HG03571 (cell line): ENCODE results near the gene SEMA4C.
A peak's percentile ranks its signal among the peaks of the same experiment; 100 is the strongest.
"Not testable (repeated sequence)": the region's sequence is repeated elsewhere in the genome, so short reads cannot be mapped to it uniquely, and the experiment has no call there.

Source experiments
- ATAC-seq: cut with Tn5 transposase; IDR thresholded peaks from one replicate; pipeline ENCODE4 v1.9.1; 2021; ENCODE audit not compliant: unreplicated experiment

The SEMA4C gene

GRCh38 chr2:96866986-96867755, 2.7 kb downstream of the SEMA4C start:
- ATAC-seq: no peak

DNA sequence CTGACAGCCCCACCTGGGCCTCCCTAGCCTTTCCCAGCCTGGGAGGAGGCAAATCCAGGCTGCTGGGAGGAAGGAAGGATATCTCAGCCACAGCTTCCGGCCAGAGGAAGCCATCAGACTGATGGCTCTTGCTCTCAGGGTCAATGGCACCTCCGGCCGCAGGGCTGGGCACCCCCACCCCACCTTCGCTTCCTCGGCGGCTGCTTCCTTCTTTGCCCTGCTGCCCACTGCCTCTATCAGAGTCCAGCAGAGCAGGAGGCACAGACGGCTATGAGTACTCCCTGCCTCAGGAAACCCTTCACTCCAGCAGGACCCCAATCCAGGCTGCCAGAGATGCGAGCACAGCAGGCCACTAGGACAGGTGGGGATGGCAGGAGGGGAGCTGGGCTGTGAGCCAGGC, 3.3 kb downstream of the SEMA4C start:
- no peak for ATAC-seq

DNA sequence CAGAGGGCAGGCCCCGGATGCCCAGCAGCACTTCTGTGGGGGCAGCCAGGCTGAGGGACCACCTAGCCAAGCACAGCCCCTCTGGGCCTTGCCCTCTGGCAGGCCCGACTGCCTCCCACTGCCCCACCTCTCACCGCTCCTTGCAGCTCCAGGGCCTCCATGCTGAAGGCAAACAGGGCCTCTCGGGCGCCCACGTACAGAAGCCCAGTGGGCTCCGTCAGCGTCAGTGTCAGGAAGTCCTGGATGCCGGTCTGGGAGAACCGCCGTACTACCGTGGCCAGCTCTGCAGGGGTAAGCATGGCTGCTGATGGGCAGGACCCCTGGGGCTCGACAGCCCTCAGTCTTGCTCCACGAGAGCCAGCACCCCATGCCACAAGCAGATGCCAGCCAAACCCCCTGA, 3.7 kb downstream of the SEMA4C start:
- no peak for ATAC-seq

- no peak for ATAC-seq
Measured at GRCh38 chr2:96865654-96866053, 4.2 kb downstream of the SEMA4C start.

DNA sequence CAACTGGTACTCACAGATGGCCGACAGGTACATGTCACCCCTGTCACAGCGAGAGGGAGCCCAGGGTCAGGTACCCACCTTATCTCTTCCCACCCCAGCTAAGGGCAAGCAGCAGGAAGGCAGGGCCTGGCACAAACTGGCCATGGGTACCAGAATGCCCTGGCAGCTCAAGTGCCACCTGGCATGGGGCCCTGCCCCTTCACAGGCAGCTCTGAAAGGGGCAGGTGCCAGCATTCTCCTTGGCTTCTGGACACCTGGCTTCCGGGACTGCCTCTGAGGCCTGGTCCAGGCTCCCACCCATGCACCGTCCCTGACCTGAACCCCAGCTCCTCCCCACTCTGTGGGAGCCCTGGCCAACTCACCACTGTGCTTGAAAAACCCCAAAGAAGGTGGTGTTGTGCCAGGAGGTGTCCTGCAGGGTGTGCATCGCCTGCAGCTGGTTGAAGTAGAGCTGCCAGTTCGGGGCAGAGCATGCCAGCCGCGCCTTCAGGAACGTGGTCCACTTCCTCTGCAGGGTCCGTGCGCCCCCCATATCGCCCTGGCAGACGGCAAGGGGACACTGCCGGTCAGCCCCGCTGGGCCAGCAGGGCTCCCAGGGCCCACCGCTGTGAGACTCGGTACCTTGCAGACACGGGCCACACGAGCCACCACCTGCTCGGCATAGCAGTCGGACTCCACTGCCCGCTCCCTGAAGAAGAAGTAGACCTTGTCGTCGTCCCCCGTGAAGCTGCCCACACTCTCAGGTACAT, 5.4 kb downstream of the SEMA4C start:
- no peak for ATAC-seq

GRCh38 chr2:96863575-96864342, 6.1 kb downstream of the SEMA4C start:
- no peak for ATAC-seq

DNA sequence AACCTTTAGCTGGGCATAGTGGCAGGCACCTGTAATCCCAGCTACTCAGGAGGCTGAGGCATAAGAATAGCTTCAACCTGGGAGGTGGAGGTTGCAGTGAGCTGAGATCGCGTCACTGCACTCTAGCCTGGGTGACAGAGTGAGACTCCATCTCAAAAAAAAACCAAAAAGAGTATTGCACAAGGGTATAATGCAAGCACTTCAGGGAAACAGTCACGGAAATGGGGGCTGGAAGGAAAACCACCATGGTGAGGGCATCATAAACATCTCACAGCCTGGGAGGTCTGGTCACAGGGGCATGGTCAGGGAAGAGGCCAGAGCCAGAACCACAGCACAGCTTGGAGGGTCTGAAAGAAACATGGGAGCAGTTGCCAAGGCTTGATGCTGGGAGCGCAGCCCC, 6.8 kb downstream of the SEMA4C start:
- ATAC-seq: not testable (repeated sequence)

DNA sequence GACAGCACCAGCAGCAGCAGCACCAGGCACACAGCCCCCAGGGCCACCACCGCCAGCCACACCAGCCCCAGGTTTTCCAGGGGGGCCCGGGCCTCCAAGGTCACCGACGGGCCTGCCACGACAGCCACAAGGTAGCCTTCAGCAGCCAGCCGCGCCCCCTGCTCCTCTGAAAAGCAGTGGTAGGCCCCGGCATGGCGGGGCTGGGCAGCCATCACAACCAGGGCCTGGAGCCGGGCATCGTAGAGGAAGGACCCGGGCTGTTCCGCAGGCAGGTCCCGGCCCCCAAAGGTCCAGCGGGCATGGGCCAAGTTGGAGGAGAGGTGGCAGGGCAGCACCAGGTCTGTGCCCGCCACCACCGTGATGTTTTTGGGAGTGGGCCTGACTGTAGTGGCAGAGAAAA, 8.8 kb downstream of the SEMA4C start:
- ATAC-seq: no peak

DNA sequence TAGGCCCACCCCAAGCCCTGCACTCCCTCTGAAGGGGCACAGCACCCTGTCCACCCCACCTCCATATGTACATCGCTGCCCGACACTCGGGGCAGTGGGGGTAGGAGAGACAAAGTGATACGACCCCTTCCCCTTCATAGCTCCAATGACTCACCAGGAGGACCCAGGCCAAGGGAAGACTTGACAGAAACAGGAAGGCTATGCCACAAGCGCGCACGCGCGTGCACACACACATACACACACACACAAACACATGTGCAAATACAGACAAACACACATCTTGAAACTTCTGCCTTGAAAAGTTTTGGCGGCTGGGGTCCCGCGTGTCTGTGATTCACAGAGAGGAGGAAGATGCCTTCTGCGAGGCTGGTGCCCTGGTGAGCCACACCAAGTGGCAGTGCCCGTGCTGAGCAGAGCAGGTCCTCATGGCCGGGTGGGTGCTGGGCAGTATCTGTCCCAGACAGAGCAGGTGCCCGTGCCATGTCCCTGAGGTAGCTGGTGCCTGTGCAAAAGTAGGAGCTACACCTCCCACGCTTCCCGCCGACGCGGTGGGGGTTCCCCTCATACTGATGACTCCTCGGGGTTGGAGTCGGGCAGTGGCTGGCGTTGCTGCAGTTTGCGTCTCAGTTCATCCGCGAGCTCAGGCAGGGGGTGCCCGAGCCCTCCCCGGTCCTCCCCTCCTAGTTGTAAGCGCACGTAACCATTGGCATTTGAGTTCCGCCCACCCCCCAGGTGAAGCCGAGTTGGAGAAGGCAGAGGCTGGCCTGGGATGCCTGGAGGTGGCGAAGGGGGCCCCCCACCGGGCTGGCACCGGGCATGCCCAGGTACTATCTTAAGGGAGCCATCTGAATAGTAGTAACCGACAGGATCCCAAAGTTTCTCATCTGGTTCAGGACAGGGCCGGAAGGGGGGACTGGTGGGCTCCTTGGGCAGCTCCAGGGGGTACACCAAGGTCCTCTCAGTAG, 9.5 kb downstream of the SEMA4C start:
- ATAC-seq: no peak

- ATAC-seq: no peak
Measured at GRCh38 chr2:96859681-96860064, 10.2 kb downstream of the SEMA4C start.

- ATAC-seq: no peak
Measured at GRCh38 chr2:96859099-96859649, 10.7 kb downstream of the SEMA4C start.

- peak; percentile 92 for ATAC-seq
Measured at GRCh38 chr2:96857667-96858372, 12.1 kb downstream of the SEMA4C start, which contains the start of gene ANKRD39. Gene ANKRD39 (minus strand): TSS chr2:96858016. CDS start chr2:96857987, 29 bp downstream.

DNA sequence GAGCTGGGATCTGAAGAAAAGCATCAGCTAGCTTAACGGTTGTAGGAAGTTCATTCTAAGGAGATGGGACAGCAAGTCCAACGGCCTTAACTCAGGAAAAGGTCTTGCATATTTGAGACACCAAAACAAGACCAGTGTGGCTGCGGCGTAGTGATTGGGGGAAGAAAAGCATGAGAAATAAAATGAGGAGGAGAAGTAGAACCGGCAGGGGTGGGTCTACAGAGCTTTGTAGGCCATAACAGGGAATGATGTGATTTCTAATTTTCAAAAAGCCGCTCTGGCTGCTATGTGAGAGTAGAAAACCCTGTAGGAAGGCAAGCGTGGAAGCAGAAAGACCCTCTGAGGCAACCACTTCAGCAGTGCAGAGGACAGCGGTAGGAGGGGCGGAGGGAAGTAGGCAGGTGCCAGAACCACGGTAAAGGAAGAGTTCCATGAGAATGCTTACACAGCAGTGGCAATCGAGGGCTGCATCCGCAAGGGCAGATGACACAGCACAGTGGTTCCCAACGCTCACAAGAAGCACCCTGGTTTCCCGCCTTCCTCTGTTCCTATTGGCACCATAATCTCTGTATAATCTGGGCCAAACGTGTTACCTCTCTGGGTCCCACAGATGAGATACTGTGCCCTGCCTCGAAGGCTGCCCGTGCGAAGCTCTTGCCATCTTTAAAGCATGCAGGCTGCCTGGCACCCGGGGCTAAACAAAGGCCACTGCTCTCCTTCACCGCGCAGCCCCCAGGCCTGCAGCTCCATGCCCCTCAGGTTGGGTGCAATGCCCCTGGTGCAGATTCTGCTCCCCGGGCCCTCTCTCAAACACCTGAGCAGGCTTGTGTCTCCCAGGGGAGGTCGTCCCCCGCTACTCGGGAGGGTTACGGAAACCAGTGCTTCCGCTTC, 12.9 kb downstream of the SEMA4C start:
- ATAC-seq: peak; percentile 16

DNA sequence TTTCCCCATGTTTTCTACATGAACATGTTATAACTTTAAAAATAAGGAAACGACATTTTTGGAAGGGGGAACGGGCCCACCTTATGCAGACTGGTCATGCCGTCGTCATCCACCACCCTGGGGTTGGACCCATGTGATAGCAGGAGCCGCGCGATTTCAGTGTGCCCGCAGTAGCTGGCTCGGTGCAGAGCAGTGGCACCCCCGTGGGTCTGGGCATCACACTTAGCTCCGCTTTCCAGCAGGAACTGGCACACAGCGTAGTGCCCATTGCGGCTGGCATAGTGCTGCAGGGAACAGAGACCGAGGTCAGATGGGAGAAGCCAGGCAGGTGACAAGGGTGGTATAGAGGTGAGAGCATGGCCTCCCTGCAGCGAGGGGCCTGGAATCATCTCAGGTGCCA, 16.6 kb downstream of the SEMA4C start:
- no peak for ATAC-seq

DNA sequence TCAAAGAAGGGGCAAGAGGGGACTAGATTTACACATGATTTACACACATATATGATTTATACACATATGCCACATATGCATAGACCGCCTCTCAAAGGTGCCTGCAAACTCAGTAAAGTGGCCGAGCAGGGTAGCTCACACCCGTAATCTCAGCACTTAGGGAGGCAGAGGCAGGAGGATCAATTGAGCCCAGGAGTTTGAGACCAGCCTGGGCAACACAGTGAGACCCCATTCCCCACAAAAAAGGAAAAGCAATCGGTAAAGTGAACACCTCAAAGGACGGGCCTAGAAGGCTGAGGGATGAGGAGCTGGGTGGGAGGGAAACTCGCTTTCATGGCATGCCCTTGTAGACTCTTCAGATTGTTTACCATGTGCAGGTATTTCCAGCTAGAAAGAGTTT, 17.2 kb downstream of the SEMA4C start:
- ATAC-seq: no peak

GRCh38 chr2:96848264-96848663, 21.6 kb downstream of the SEMA4C start:
- no peak for ATAC-seq

- no peak for ATAC-seq
Measured at GRCh38 chr2:96847586-96847985, 22.3 kb downstream of the SEMA4C start.

GRCh38 chr2:96846825-96847224, 23.1 kb downstream of the SEMA4C start:
- ATAC-seq: no peak

GRCh38 chr2:96844405-96844808, 25.5 kb downstream of the SEMA4C start:
- ATAC-seq: no peak
